Brain microvascular endothelial cell (primary cell): ENCODE measurements around the gene LRRC1.
A peak's percentile ranks its signal among the peaks of the same experiment; 100 is the strongest.

Experiments
- DNase-seq: peaks from one replicate; pipeline ENCODE4 v3.0.0-alpha.2; 2020
- H3K27ac ChIP-seq: fragments of 250-450 bp; sonication (Bioruptor Pico); 2 replicates; pipeline ENCODE4 v1.5.1; 2020; ENCODE audit warnings: mild to moderate bottlenecking, moderate library complexity
- H3K27me3 ChIP-seq: fragments of 250-450 bp; sonication (Bioruptor Pico); replicated peaks from 2 replicates; pipeline ENCODE4 v1.5.1; 2020; ENCODE audit warnings: mild to moderate bottlenecking
- H3K36me3 ChIP-seq: fragments of 250-450 bp; sonication (Bioruptor Pico); replicated peaks from 2 replicates; pipeline ENCODE4 v1.5.1; 2020; ENCODE audit warnings: mild to moderate bottlenecking
- H3K4me3 ChIP-seq: 2 replicates; pipeline ENCODE4 v1.5.1; 2011; ENCODE audit warnings: low read depth, mild to moderate bottlenecking, control low read depth, low read length, moderate library complexity
- in situ Hi-C: cut with HindIII; loops from 2 replicates; pipeline ENCODE4 v1.10.0; 2017; ENCODE audit warnings: low sequenced_read_pairs, low pct_ligation_motif_present
- TF ChIP-seq, protein P1 (sequence below): IDR thresholded peaks from 2 replicates; pipeline ENCODE4 v1.5.1; 2011; ENCODE audit warnings: low read depth, mild to moderate bottlenecking, moderate library complexity, low read length, control low read depth, inconsistent platforms; ENCODE audit errors: missing control alignments

LRRC1 gene

DNA sequence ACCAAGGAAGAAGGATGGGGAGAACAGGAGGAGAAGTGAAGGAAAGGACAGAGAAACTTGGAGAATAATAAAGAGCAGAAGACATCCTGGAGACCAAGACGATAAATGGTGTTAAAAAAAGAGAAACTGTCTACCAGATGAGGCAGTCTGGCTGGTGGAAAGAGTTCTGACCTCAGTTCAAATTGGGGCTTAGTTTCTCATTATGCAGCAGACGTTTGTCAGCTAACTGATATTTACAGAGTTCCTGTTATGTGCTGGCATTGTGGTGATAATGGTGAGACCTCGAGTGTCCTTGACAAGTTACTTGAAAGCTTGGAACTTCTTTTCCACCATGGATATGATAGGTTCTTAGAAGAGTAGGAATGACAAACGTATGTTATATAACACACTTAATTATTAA lies 142.7 kb downstream of the LRRC1 start:
- no peak for DNase-seq
- no peaks in the 10 kb centered on the region for H3K27me3 ChIP-seq
- TF ChIP-seq, protein P1, sequence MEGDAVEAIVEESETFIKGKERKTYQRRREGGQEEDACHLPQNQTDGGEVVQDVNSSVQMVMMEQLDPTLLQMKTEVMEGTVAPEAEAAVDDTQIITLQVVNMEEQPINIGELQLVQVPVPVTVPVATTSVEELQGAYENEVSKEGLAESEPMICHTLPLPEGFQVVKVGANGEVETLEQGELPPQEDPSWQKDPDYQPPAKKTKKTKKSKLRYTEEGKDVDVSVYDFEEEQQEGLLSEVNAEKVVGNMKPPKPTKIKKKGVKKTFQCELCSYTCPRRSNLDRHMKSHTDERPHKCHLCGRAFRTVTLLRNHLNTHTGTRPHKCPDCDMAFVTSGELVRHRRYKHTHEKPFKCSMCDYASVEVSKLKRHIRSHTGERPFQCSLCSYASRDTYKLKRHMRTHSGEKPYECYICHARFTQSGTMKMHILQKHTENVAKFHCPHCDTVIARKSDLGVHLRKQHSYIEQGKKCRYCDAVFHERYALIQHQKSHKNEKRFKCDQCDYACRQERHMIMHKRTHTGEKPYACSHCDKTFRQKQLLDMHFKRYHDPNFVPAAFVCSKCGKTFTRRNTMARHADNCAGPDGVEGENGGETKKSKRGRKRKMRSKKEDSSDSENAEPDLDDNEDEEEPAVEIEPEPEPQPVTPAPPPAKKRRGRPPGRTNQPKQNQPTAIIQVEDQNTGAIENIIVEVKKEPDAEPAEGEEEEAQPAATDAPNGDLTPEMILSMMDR, result no peak
- H3K4me3 ChIP-seq, result no peak overlapping the region
- in situ Hi-C loops, result no loop called here
- H3K36me3 ChIP-seq, result no peaks in the 10 kb centered on the region
- H3K27ac ChIP-seq, result no peak overlapping the region

DNA sequence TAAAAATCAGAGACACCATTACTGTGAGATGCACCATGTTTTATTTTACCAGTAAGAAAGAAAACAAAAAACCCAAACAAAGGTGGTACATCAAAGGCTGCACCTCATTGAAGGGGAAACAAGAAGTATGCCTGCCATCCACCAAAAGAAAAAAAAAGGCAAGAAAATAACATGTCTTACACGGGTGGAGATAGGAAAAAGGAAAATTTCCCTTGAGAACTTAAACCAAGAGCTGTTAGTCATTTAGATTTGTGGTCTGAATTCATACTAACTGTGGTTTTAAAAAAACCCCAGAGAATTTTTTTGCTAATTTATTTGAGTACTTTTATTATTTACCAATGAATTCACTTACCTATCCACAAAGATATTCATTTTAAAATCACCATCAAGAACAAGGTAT lies 144.0 kb downstream of the LRRC1 start:
- no peak for DNase-seq
- in situ Hi-C loops, result no loop called here
- no peaks in the 10 kb centered on the region for H3K27me3 ChIP-seq
- TF ChIP-seq, protein P1, result no peak
- H3K36me3 ChIP-seq, result no peaks in the 10 kb centered on the region
- no peak overlapping the region for H3K4me3 ChIP-seq
- H3K27ac ChIP-seq, result no peak overlapping the region

DNA sequence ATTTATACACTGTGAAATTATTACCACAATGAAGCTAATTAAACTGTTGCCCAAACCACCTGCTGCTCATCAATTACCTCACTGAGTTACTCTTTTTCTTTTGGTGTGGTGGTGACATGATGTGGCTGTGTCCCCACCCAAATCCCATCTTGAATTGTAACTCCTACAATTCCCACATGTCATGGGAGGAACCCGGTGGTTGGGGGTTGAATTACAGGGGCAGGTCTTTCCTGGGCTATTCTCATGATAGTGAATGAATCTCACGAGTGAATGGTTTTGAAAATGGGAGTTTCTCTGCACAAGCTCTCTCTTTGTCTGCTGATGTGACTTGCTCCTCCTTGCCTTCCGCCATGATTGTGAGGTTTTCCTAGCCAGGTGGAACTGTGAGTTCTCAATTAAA lies 145.0 kb downstream of the LRRC1 start:
- Histone ChIP-seq H3K27me3 (no peaks in the 10 kb centered on the region), H3K4me3 (no peak overlapping the region), H3K36me3 (no peaks in the 10 kb centered on the region), H3K27ac (no peak overlapping the region)
- no peak for DNase-seq
- in situ Hi-C loops, result no loop called here
- TF ChIP-seq, protein P1, result peak; percentile 30

DNA sequence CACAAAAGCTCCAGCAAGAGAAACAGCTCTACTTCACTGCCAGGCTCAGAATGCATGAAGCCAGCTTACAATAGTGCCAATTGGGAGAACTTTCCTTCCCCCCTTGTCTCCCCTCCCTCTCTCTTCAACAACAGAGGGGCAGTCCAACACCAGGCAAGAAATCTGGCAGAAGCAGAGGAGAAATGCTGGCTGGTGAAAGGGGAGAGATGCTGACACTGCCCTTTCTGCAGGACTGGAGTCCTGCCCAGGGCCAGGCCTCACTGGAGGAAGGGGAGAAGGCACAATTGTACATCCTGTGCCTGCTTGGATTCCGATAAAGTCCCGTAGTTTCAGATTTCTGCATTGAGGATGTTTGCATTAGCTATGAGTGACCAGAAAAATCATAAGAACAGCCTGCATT lies 148.6 kb downstream of the LRRC1 start:
- in situ Hi-C loops, result no loop called here
- Histone ChIP-seq H3K4me3 (no peak overlapping the region), H3K27ac (no peak overlapping the region), H3K36me3 (no peaks in the 10 kb centered on the region), H3K27me3 (no peaks in the 10 kb centered on the region)
- TF ChIP-seq, protein P1, result no peak
- no peak for DNase-seq

DNA sequence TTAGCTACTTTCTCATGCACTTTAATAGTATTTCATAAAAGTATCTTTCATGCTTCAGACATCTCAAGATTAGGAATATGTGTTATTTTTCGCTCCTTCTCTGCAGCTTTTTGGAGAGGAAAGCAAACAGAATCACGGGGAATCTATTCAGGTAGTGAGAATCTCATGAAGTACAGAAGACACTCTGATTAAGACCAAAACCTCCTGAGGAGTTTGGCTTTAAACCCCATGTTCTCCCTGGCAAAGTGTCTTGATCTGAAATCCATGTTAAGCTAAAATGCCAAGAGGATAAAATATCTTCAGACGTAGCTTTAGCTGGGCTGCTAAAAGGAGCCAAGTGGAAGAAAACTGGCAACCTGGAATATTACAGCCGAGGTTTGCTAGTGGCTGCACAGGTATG lies 149.3 kb downstream of the LRRC1 start:
- TF ChIP-seq, protein P1, result no peak

DNA sequence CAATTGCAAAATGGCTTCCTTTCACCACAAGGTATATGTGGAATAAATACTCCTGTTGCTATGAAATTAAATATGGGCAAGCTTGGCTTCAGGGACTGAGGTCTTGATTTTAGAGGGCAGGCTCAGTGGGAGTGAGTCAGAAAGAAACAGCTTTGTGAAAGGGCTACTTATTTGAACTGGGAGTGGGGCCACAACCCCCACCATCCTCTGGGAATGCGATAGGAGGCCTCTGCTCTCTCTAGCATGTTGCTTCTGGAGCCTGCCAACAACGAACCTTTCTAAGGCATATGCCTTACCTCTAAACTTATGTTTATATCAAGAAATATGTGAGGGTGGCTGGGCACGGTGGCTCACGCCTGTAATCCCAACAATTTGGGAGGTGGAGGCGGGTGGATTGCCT lies 149.7 kb downstream of the LRRC1 start:
- TF ChIP-seq, protein P1, result no peak
- H3K36me3 ChIP-seq, result no peaks in the 10 kb centered on the region
- no peak overlapping the region for H3K4me3 ChIP-seq
- H3K27ac ChIP-seq, result no peak overlapping the region
- H3K27me3 ChIP-seq, result no peaks in the 10 kb centered on the region
- no peak for DNase-seq
- in situ Hi-C loops, result no loop called here

More for the DNA sequence above, 149.3 kb downstream of the LRRC1 start:
- in situ Hi-C loops, result no loop called here
- Histone ChIP-seq H3K27me3 (no peaks in the 10 kb centered on the region), H3K4me3 (no peak overlapping the region), H3K27ac (no peak overlapping the region), H3K36me3 (no peaks in the 10 kb centered on the region)
- no peak for DNase-seq
